Choroid plexus epithelial cell (primary cell): ENCODE results near the gene CPXM1.

ENCODE experiments used
- DNase-seq: peaks from one replicate; pipeline ENCODE4 v3.0.0-alpha.2; 2010; ENCODE audit warnings: low read depth
- H3K4me3 ChIP-seq: 2 replicates; pipeline ENCODE4 v1.5.1; 2011; ENCODE audit warnings: low read depth, mild to moderate bottlenecking, control low read depth, low read length, moderate library complexity
- TF ChIP-seq, protein P1 (sequence below): conservative IDR thresholded peaks from 2 replicates; pipeline ENCODE4 v1.5.1; 2011; ENCODE audit warnings: low read depth, mild to moderate bottlenecking, control low read depth, inconsistent platforms, low read length, moderate library complexity

Gene CPXM1

GRCh38 chr20:2799688-2800520, 523 bp downstream of the CPXM1 start:
- H3K4me3 ChIP-seq = peak overlapping the region; percentile 60
- TF ChIP-seq, protein P1, sequence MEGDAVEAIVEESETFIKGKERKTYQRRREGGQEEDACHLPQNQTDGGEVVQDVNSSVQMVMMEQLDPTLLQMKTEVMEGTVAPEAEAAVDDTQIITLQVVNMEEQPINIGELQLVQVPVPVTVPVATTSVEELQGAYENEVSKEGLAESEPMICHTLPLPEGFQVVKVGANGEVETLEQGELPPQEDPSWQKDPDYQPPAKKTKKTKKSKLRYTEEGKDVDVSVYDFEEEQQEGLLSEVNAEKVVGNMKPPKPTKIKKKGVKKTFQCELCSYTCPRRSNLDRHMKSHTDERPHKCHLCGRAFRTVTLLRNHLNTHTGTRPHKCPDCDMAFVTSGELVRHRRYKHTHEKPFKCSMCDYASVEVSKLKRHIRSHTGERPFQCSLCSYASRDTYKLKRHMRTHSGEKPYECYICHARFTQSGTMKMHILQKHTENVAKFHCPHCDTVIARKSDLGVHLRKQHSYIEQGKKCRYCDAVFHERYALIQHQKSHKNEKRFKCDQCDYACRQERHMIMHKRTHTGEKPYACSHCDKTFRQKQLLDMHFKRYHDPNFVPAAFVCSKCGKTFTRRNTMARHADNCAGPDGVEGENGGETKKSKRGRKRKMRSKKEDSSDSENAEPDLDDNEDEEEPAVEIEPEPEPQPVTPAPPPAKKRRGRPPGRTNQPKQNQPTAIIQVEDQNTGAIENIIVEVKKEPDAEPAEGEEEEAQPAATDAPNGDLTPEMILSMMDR = no peak
- no peak for DNase-seq

GRCh38 chr20:2799271-2799670, 1.2 kb downstream of the CPXM1 start:
- TF ChIP-seq, protein P1 = no peak
- H3K4me3 ChIP-seq = peak overlapping the region; percentile 60
- DNase-seq = no peak

DNA sequence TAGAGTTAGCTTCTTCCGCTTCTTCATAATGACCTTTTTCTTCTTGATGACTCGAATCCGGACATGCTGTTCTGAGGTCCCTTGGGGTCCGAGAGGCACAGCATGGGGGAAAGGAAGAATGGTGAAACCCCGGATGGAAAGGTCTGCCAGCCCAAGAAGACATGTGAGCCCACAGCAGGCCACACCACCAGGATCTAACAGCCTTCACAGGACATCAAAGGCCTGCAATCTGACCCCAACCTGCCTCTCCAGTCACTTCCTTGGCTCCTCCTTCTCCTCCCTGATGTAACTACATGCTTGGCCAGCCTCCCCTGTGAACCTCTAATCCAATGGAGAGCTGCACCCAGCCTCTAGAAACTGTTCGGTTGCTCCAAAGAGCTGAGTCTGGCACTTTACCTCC, 1.6 kb downstream of the CPXM1 start:
- TF ChIP-seq, protein P1 = no peak
- no peak overlapping the region for H3K4me3 ChIP-seq
- peak; percentile 59 for DNase-seq

DNA sequence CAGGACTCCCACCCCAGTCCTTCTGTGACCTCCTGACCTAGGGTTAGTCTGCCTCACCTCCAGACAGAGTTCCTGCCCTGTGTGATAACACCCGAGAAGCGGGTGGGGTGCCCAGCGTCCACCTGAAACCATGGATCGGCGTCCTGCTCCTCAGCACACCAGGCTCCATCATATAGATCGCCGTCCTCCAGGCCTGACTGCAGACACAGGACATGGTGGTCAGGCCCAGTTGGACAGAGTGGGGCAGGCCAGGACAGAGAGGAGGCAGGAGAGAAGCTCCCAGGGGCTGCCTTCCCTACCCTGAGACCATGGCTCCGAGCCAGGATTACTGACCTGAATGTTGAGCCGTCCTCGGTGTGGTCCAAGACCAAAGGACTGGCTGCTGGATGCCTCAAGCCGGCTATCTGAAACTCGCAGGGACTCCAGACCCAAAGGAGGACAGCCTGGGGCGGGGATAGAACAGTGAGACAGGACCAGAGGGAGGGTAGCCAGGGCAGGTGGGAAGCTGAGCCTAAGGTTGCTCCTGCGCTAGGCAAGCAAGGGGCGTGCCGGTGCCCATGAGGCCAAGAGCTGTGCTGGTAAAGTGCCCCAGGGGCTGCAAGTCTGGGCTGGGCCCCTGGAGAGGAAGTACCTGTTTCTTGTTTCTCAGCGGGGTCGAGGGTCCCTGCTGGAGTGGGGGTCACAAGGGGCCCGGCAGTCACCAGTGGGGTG, 2.2 kb downstream of the CPXM1 start:
- no peak for DNase-seq
- H3K4me3 ChIP-seq = no peak overlapping the region
- TF ChIP-seq, protein P1 = no peak

GRCh38 chr20:2797136-2797983, 3.1 kb downstream of the CPXM1 start:
- TF ChIP-seq, protein P1 = no peak
- no peak overlapping the region for H3K4me3 ChIP-seq
- no peak for DNase-seq

DNA sequence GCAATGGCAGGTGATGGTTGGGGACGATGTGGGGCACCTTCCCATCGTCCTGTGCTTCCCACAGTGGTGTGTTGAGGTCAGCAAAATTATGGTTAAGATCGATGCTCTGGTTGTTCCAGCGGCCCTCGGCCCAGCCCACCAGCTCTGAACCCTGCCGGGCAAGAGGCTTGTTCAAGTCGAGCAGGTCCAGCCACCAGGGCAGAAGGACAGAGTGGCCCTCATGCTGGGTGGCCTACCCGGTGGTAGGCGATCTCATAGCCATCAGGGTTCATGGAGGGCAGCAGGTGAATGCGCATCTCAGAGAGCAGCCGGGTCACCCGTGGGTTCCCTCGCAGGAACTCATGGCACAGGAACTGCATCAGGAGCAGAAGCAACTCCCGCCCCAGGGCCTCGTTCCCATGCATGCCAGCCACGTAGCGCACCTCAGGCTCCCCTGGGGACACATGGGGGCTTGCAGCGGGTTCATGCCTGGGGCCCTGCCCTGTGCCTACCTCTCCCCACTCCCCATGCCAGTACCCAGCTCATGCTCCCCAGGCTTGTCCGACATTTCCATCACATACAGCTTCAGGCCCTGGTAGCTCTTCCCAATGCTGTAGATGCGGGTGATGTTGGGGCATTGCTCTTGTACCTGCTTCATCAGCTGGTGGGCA, 4.3 kb downstream of the CPXM1 start:
- TF ChIP-seq, protein P1 = no peak
- no peak for DNase-seq
- no peak overlapping the region for H3K4me3 ChIP-seq
